Measurements from ENCODE around the gene C14orf180.
A peak's percentile ranks its signal among the peaks of the same experiment; 100 is the strongest.

DNA sequence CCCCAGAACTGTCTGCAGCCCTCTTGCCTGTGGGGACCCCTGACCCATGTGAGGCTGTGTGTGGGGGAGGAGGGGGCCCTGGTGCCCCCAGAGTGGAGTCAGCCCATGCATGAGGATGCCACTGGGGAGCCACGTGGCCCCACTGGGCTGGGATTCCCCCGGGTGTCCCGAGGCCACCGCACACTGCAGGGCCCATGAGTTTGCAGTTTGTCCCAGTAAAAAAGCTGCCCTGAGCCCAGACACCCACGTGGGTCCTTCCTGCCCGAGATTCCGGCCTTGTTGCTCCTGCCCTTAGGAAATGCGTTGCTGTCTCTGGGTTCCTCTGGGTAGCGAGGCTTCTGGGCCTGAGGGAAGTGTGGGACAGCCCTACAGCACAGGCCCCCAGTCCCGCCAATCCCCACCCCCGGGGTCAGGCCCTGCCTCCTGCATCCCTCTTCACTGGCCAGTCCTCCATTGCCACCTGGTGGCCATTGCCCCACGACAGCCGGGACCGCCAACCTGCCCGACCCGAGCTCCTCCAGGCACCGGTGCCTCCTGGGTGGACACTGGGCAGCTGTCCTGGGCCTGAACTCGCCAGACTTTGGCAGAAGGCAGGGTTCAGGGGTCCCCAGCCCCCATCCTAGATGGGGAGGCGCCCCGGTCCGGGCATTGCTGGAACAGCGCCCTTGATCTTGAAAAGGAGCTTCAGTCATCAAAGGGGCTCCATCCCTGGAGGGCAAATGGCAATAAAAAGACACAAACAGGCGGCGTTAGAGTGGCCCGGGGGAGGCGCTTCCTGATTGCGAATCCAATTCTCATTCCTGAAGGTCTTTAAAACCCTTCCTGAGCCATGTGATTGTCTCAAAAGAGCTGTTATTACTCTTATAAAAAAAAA is 15.6 kb upstream of the C14orf180 start:
- TF ChIP-seq, protein P1, sequence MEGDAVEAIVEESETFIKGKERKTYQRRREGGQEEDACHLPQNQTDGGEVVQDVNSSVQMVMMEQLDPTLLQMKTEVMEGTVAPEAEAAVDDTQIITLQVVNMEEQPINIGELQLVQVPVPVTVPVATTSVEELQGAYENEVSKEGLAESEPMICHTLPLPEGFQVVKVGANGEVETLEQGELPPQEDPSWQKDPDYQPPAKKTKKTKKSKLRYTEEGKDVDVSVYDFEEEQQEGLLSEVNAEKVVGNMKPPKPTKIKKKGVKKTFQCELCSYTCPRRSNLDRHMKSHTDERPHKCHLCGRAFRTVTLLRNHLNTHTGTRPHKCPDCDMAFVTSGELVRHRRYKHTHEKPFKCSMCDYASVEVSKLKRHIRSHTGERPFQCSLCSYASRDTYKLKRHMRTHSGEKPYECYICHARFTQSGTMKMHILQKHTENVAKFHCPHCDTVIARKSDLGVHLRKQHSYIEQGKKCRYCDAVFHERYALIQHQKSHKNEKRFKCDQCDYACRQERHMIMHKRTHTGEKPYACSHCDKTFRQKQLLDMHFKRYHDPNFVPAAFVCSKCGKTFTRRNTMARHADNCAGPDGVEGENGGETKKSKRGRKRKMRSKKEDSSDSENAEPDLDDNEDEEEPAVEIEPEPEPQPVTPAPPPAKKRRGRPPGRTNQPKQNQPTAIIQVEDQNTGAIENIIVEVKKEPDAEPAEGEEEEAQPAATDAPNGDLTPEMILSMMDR (conservative IDR thresholded peaks at IDR 0.05), result peak; percentile 80
- no peak for TF ChIP-seq EZH2 (IDR thresholded peaks at IDR 0.05; ENCODE audit: low read depth)
